ENCODE results near the gene FAM181B. TPM values are rescaled to one million over a fixed set of nuclear protein-coding genes. Genes with fewer than 3 reads are reported as not detected.

The FAM181B gene, protein sequence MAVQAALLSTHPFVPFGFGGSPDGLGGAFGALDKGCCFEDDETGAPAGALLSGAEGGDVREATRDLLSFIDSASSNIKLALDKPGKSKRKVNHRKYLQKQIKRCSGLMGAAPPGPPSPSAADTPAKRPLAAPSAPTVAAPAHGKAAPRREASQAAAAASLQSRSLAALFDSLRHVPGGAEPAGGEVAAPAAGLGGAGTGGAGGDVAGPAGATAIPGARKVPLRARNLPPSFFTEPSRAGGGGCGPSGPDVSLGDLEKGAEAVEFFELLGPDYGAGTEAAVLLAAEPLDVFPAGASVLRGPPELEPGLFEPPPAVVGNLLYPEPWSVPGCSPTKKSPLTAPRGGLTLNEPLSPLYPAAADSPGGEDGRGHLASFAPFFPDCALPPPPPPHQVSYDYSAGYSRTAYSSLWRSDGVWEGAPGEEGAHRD
- 0.23 TPM in 1 of 2 replicates, not detected in the other for total RNA-seq (2014; rRNA removed; shearing (Covaris generic))

DNA sequence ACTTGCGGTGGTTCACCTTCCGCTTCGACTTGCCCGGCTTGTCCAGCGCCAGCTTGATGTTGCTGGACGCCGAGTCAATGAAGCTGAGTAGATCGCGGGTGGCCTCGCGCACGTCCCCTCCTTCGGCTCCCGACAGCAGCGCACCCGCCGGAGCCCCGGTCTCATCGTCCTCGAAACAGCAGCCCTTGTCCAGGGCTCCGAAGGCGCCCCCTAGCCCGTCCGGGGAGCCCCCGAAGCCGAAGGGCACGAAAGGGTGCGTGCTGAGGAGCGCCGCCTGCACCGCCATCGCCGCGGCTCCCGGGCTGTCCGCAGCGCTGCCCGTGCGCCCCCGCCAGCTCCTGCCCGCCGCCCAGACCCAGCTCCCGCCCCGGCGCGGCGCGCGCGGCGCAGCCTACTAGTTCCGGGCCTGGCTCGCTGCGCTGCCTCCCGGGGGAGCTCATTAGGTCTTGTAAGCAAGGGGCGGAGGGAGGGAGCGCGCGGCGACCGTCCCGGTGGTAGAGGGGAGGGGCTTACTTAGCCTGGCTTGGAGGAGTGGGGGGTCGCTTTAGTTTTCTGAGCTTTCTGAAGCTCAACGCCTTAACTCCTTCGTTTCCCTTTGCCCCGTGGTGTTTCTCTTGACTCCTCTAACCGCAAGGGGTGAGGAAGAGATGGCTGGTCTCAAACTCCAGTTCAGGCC is at the start of gene FAM181B:
TSS of gene FAM181B (minus strand) at position 421 of the 676 bp plus-strand sequence. CDS start at position 286, 135 bp downstream.
- peak; percentile 63 for DNase-seq (ENCODE audit: low read depth)

- DNase-seq (ENCODE audit: low read depth), result no peak
Observed at GRCh38 chr11:82782825-82783374, 49.2 kb upstream of the FAM181B start.

GRCh38 chr11:82778776-82779175 is 45.1 kb upstream of the FAM181B start:
- DNase-seq (ENCODE audit: low read depth), result no peak

DNA sequence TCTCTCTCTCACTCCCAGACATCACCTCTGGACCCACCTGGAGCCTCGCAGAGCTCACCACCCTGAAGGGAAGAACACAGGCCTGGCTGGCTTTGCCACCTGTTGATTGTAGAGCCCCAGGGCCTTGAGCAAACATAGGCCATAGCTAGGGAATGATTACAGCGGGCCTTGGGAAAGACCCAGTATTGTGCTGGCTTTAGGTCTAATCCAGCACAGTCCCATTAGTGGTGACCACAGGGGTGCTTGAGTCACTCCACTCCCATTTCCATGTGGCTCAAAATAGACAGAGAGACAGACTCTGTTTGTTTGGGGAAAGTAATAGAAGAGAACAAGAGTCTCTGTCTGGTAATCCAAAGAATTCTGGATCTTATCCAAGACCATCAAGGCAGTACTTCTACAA is 42.7 kb upstream of the FAM181B start:
- peak; percentile 62 for DNase-seq (ENCODE audit: low read depth)

DNA sequence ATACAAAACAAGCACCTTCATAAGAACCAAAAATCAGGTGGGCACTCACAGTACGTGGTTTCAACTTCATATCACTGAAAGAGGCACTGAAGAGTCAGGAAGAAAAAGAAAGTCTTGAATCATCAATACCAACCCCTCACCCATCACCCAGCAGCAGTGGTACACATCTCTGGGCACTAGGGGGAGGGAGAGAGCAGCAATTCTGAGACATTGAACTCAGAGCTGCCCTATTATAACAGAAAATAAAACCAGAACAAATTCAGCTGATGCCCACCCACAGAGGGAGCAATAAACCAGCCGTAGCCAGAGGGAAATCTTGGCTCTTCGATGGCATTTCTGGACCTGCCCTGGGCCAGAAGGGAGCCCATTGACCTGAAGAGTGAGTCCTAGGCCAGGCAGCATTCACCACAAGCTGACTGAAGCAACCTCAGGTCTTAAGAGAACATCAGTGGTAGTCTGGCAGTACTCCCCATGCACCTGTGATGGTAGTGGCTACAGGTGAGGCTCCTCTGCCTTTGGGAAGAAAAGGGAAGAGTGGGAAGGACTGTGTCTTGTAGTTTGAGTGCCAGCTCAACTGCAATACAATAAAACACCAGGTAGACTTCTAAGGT is 42.2 kb upstream of the FAM181B start:
- peak; percentile 60 for DNase-seq (ENCODE audit: low read depth)

GRCh38 chr11:82775218-82775617 is 41.6 kb upstream of the FAM181B start:
- no peak for DNase-seq (ENCODE audit: low read depth)

DNA sequence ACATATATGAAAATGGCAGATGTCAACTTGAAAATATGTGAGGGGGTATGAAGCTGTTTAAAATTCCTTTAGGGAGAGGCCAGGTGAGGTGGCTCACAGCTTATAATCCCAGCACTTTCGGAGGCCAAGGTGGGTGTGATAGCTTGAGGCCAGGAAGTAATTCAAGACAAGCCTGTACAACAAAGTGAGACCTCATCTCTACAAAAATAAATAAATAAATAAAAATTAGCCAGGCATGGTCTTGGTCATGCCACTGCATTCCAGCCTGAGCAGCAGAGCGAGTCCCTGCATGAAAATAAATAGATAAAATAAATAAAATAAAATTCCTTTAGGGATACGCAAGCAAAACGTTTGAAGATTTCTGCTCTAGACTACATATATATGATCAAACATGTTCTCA is 38.1 kb upstream of the FAM181B start:
- no peak for DNase-seq (ENCODE audit: low read depth)

GRCh38 chr11:82767123-82767522 is 33.5 kb upstream of the FAM181B start:
- no peak for DNase-seq (ENCODE audit: low read depth)

- DNase-seq (ENCODE audit: low read depth), result peak; percentile 17
Observed at GRCh38 chr11:82765466-82766034, 31.9 kb upstream of the FAM181B start.

- DNase-seq (ENCODE audit: low read depth), result no peak
Observed at GRCh38 chr11:82763167-82763566, 29.5 kb upstream of the FAM181B start.

DNA sequence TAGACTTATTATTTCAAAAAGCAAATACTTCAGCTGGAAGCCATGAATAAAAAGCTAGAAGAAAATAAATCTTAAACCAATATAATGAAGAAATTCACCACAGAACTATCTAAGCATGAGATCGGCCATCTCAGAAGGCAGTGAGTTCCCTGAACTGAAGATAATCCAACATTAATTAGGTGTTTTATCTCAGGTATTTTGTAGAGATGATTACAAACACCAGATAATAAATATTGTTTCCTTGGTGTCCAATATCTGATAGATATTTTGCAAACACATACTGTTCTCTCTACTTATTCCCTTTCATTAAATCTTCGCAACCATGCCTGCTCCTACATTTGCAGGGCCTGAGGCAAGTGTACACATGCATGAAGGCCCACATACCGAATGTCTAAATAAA is 26.0 kb upstream of the FAM181B start:
- no peak for DNase-seq (ENCODE audit: low read depth)

DNA sequence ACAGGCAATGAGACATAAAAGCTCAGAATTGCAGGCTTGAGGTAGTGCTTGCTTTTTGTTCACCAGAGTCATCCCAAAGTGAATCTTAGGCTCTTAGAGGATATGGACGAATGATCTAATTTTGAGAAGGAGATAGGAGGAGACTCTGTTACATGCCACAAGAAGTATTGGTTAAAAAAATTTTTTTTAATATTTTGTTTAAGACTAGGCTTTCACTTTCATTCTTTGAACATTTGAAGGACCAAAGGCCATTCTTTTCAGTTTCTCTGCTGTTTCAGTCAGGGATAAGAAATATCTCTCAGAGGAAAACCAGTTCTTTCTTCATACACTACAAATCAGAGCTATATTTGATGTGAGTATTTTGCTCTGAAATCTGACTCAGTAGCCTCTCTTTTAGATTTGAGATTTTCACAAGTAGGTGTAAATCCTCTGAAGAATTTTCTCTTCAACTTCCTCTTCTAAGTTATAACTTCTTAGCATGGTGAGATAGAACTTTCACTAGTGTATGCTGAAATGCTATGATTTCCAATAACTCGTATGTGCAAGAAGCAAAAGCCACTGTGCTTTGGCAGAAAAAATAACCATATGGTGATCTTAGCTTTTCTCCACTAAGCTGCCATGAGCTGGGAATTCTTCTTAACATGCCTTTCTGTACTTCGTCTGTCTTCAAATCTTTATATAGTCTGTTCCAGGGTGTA is 24.1 kb upstream of the FAM181B start:
- DNase-seq (ENCODE audit: low read depth), result no peak

DNA sequence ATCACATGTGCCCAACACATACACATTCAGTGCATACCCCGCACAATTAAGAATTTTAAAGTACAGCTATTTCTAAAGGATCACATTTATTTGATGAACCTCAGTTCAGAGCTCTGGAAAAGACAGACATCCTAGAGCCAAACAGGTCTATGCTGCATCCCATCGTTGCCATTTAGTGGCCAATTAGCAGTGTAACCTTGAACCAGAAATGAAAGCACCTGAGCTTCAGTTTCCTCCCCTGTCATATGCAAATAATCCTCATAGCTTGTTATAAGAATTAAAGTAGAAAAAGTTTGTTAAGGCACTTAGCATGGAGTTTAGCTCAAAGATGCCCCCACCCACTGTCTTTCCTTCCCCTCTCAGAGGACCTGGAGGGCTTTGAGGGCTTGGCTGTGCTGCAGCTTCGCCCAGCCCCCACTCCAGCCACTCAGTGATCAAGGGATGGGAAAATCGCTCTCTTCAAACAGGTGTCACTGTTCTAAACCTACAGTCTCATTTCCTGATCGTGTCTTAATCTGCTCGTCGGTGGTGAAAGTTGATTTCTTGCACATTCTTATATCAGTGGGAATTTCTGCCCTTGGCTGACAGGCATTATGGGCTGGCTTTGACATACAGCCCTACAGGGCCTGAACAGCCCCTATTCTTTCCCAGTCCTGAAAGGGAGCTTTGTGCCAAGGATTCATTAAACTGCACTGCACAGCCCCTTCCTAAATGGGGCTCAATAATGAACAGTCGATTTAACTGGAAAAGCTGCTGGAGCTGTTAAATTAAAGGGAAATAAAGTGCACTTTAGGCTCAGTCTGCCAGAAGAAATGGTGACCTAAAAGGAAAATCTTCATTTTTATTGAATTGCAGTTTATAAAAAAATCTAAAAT is 23.3 kb upstream of the FAM181B start:
- no peak for DNase-seq (ENCODE audit: low read depth)

DNA sequence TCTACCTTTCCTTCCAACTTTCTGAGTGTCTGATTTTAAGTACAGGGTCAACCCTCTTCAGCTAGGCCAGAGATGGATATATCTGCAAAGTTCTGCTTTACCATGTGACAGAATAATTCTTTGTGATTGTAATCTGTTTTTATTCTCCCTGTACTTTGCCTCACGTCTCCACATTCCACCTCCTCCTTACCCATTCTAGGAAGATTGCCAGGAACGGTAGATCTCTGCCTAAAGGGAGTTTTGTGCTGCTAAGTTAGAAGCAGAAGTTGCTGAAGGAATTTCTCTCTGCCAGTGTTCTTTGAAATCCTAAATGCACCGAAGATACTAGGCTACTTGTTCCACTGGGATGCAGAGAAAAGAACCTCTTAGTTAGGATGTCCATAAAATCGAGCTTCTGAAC is 20.7 kb upstream of the FAM181B start:
- no peak for DNase-seq (ENCODE audit: low read depth)

- DNase-seq (ENCODE audit: low read depth), result no peak
Observed at GRCh38 chr11:82753921-82754320, 20.3 kb upstream of the FAM181B start.

- no peak for DNase-seq (ENCODE audit: low read depth)
Observed at GRCh38 chr11:82752801-82753200, 19.1 kb upstream of the FAM181B start.

GRCh38 chr11:82750643-82751139 is 17.0 kb upstream of the FAM181B start:
- DNase-seq (ENCODE audit: low read depth), result peak; percentile 61

GRCh38 chr11:82747471-82747870 is 13.8 kb upstream of the FAM181B start:
- DNase-seq (ENCODE audit: low read depth), result no peak

GRCh38 chr11:82738091-82738490 is 4.4 kb upstream of the FAM181B start:
- DNase-seq (ENCODE audit: low read depth), result no peak

DNA sequence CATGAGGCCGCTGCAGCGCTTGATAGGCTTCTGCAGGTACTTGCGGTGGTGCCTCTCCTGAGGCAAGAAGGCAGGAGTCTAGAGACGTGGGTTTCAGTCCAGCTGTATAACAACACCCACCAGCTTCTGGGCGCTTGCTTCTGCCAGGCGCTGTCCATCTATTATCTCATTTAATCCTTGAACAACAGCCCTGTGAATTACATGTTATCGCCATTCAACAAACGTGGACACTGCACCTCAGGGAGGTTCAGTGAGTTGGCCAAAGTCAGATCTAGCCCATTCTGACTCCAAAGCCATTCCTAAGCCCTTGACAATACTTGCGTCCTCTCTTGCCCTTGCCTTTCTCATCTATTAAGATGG is 436 bp upstream of the FAM181B start:
- DNase-seq (ENCODE audit: low read depth), result no peak

All from Daoy (cell line).